Liver (tissue), 9 donors: ENCODE results near the gene WWOX. TPM values are rescaled to one million over a fixed set of nuclear protein-coding genes. Genes with fewer than 3 reads are reported as not detected.

Source experiments
- DNase-seq: peaks from one replicate; pipeline ENCODE4 v3.0.0-alpha.2; 2017; ENCODE audit warnings: low spot score
- H3K27ac ChIP-seq, 2 donors: one replicate each; pipeline ENCODE4 v1.7.0; 2013; ENCODE audit warnings: inconsistent platforms in 2 of 2, low read length in 2 of 2, control low read depth in 1 of 2, low read depth in 1 of 2, mild to moderate bottlenecking in 1 of 2
- H3K27me3 ChIP-seq, 4 donors: one replicate each; pipeline versions ENCODE4 v1.6.1 to v1.7.0; 2013; ENCODE audit warnings: low read length in 3 of 4, inconsistent platforms in 1 of 4, mild to moderate bottlenecking in 1 of 4, moderate library complexity in 1 of 4; ENCODE audit not compliant: control insufficient read depth in 4 of 4, insufficient read depth in 4 of 4
- H3K36me3 ChIP-seq, 4 donors: one replicate each; pipeline versions ENCODE4 v1.6.1 to v1.7.0; 2013; ENCODE audit warnings: low read length in 3 of 4, mild to moderate bottlenecking in 3 of 4, low read depth in 1 of 4, moderate library complexity in 1 of 4; ENCODE audit not compliant: control insufficient read depth in 4 of 4, insufficient read depth in 3 of 4
- H3K4me1 ChIP-seq, 4 donors: one replicate each; pipeline versions ENCODE4 v1.6.1 to v1.7.0; 2013; ENCODE audit warnings: low read length in 3 of 4, mild to moderate bottlenecking in 3 of 4, moderate library complexity in 1 of 4; ENCODE audit not compliant: control insufficient read depth in 4 of 4, insufficient read depth in 4 of 4
- H3K4me3 ChIP-seq, 3 donors: one replicate each; pipeline versions ENCODE4 v1.6.1 to v1.7.0; 2013; ENCODE audit warnings: low read length in 3 of 3, control low read depth in 1 of 3, low read depth in 1 of 3, mild to moderate bottlenecking in 1 of 3
- H3K9ac ChIP-seq, 2 donors: one replicate each; pipeline ENCODE4 v1.7.0; 2013; ENCODE audit warnings: low read length in 2 of 2, mild to moderate bottlenecking in 2 of 2, moderate library complexity in 2 of 2, control low read depth in 1 of 2, low read depth in 1 of 2
- H3K9me3 ChIP-seq, 4 donors: one replicate each; pipeline versions ENCODE4 v1.6.1 to v1.7.0; 2013; ENCODE audit warnings: low read length in 3 of 4; ENCODE audit not compliant: control insufficient read depth in 4 of 4
- EGR1 ChIP-seq, 2 donors: IDR thresholded peaks; 2 replicates each; pipeline ENCODE4 v1.6.1; 2016 to 2018; ENCODE audit warnings: antibody characterized with exemption in 2 of 2, low read depth in 2 of 2
- FOXA1 ChIP-seq: IDR thresholded peaks from 2 replicates; pipeline ENCODE4 v1.6.1; 2016; ENCODE audit warnings: antibody characterized with exemption
- FOXA2 ChIP-seq: IDR thresholded peaks from 2 replicates; pipeline ENCODE4 v1.6.1; 2016; ENCODE audit warnings: antibody characterized with exemption
- GABPA ChIP-seq, 2 donors: IDR thresholded peaks in 1 of 2; conservative IDR thresholded peaks in 1 of 2; 2 replicates each; pipeline ENCODE4 v1.6.1; 2016; ENCODE audit warnings: antibody characterized with exemption in 2 of 2, mild to moderate bottlenecking in 1 of 2, moderate library complexity in 1 of 2
- HNF4A ChIP-seq, 2 donors: conservative IDR thresholded peaks; 2 replicates each; pipeline ENCODE4 v1.6.1; 2016; ENCODE audit warnings: antibody characterized with exemption in 2 of 2, mild to moderate bottlenecking in 2 of 2
- HNF4G ChIP-seq: IDR thresholded peaks from 2 replicates; pipeline ENCODE4 v1.6.1; 2016; ENCODE audit warnings: antibody characterized with exemption
- JUND ChIP-seq, 2 donors: IDR thresholded peaks; 2 replicates each; pipeline ENCODE4 v1.6.1; 2016; ENCODE audit warnings: antibody characterized with exemption in 2 of 2
- NR2F2 ChIP-seq: IDR thresholded peaks from 2 replicates; pipeline ENCODE4 v1.6.1; 2016; ENCODE audit warnings: antibody characterized with exemption
- RAD21 ChIP-seq, 2 donors: IDR thresholded peaks; 2 replicates each; pipeline ENCODE4 v1.6.1; 2016; ENCODE audit warnings: antibody characterized with exemption in 2 of 2, mild to moderate bottlenecking in 2 of 2
- REST ChIP-seq: IDR thresholded peaks from 2 replicates; pipeline ENCODE4 v1.6.1; 2016; ENCODE audit warnings: antibody characterized with exemption, mild to moderate bottlenecking
- RXRA ChIP-seq, 2 donors: IDR thresholded peaks; 2 replicates each; pipeline ENCODE4 v1.6.1; 2017 to 2018; ENCODE audit warnings: antibody characterized with exemption in 2 of 2, mild to moderate bottlenecking in 1 of 2
- SP1 ChIP-seq: IDR thresholded peaks from 2 replicates; pipeline ENCODE4 v1.6.1; 2018; ENCODE audit warnings: antibody characterized with exemption, mild to moderate bottlenecking
- TAF1 ChIP-seq: conservative IDR thresholded peaks from 2 replicates; pipeline ENCODE4 v1.6.1; 2016; ENCODE audit warnings: antibody characterized with exemption, mild to moderate bottlenecking
- YY1 ChIP-seq: IDR thresholded peaks from 2 replicates; pipeline ENCODE4 v1.6.1; 2016; ENCODE audit warnings: antibody characterized with exemption, mild to moderate bottlenecking
- WGBS: extraction: QIAGEN DNeasy Blood & Tissue Kit; methylation state at CpG from one replicate; pipeline ENCODE4 v1.1.7; 2013; 5-methylcytosine and 5-hydroxymethylcytosine counted together
- polyA plus RNA-seq, 2 donors: library from polyadenylated mRNA; stranded (reverse) in 1 of 2; unstranded in 1 of 2; fragments of 200-250 nt in 1 of 2; fragments of >200 nt in 1 of 2; fragmentation: Nextera tagmentation in 1 of 2; extraction: Ambion mirVana in 1 of 2; gene quantifications; one replicate each; pipeline versions ENCODE4 v1.2.1 to v1.2.3, GENCODE V29; 2013 to 2015
- total RNA-seq, 2 donors: library from RNA; depleted of rRNA; stranded (reverse); fragments of >200 nt; gene quantifications; one replicate each; pipeline ENCODE4 v1.2.3, GENCODE V29; 2014
- TF ChIP-seq, protein P1 (sequence below): fragments of 150-350 bp; IDR thresholded peaks from 2 replicates; pipeline ENCODE4 v1.5.1; 2017; ENCODE audit warnings: improper control_type of control experiment, low read depth, low read length; ENCODE audit not compliant: missing input control
- TF ChIP-seq, protein P2 (sequence below): IDR thresholded peaks from 2 replicates; pipeline ENCODE4 v1.6.1; 2016; ENCODE audit warnings: antibody characterized with exemption
- donor health status: healthy.
- donor health status: healthy.
- donor health status: healthy.
- donor health status: healthy.
- donor health status: healthy.

WWOX gene
- total and polyA plus RNA-seq, 4 donors = 9.8 to 46.0 (median 15.3) TPM

GRCh38 chr16:78290395-78290794 lies 190.9 kb downstream of the WWOX start:
- Histone ChIP-seq H3K9ac (no peak overlapping the region), H3K27me3 (no peaks in the 10 kb centered on the region), H3K9me3 (no peaks in the 10 kb centered on the region), H3K27ac (peak overlapping the region in 1 of 2 donors; percentile 25), H3K4me1 (peaks cover 0 to 30% (median 18%) of the 10 kb centered on the region in 4 donors), H3K36me3 (no peaks in the 10 kb centered on the region), H3K4me3 (no peak overlapping the region)
- no peak for TF ChIP-seq HNF4A (conservative IDR thresholded peaks at IDR 0.05)
- TF ChIP-seq EGR1 (IDR thresholded peaks at IDR 0.05; ENCODE audit: low read depth in 2 of 2) = no peak
- no peak for TF ChIP-seq YY1
- no peak for TF ChIP-seq RAD21 (IDR thresholded peaks at IDR 0.05)
- TF ChIP-seq GABPA (IDR thresholded peaks at IDR 0.05 in 1 of 2, conservative IDR thresholded peaks at IDR 0.05 in 1 of 2) = no peak
- TF ChIP-seq, protein P1, sequence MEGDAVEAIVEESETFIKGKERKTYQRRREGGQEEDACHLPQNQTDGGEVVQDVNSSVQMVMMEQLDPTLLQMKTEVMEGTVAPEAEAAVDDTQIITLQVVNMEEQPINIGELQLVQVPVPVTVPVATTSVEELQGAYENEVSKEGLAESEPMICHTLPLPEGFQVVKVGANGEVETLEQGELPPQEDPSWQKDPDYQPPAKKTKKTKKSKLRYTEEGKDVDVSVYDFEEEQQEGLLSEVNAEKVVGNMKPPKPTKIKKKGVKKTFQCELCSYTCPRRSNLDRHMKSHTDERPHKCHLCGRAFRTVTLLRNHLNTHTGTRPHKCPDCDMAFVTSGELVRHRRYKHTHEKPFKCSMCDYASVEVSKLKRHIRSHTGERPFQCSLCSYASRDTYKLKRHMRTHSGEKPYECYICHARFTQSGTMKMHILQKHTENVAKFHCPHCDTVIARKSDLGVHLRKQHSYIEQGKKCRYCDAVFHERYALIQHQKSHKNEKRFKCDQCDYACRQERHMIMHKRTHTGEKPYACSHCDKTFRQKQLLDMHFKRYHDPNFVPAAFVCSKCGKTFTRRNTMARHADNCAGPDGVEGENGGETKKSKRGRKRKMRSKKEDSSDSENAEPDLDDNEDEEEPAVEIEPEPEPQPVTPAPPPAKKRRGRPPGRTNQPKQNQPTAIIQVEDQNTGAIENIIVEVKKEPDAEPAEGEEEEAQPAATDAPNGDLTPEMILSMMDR = no peak
- TF ChIP-seq REST = no peak
- TF ChIP-seq SP1 = no peak
- no peak for TF ChIP-seq HNF4G
- TF ChIP-seq TAF1 = no peak
- TF ChIP-seq FOXA1 = no peak
- TF ChIP-seq NR2F2 = no peak
- TF ChIP-seq JUND (IDR thresholded peaks at IDR 0.05) = no peak
- WGBS = 82% methylated on average over 6 of the region's 6 CpGs
- DNase-seq = no peak

GRCh38 chr16:78290872-78291591 lies 191.6 kb downstream of the WWOX start:
- no peaks in the 10 kb centered on the region for H3K27me3 ChIP-seq
- H3K9ac ChIP-seq = no peak overlapping the region
- no peaks in the 10 kb centered on the region for H3K9me3 ChIP-seq
- H3K27ac ChIP-seq = no peak overlapping the region
- H3K4me1 ChIP-seq = peaks cover 0 to 25% (median 18%) of the 10 kb centered on the region in 4 donors
- no peaks in the 10 kb centered on the region for H3K36me3 ChIP-seq
- WGBS = 83% methylated on average over 12 of the region's 12 CpGs
- H3K4me3 ChIP-seq = no peak overlapping the region
- DNase-seq = no peak
- TF ChIP-seq HNF4A (conservative IDR thresholded peaks at IDR 0.05) (no peak), REST (no peak), FOXA2 (no peak), NR2F2 (no peak), JUND (IDR thresholded peaks at IDR 0.05) (no peak), RXRA (IDR thresholded peaks at IDR 0.05) (no peak), FOXA1 (no peak), EGR1 (IDR thresholded peaks at IDR 0.05; ENCODE audit: low read depth in 2 of 2) (no peak), TAF1 (no peak), RAD21 (IDR thresholded peaks at IDR 0.05) (no peak), YY1 (no peak), GABPA (IDR thresholded peaks at IDR 0.05 in 1 of 2, conservative IDR thresholded peaks at IDR 0.05 in 1 of 2) (no peak), SP1 (no peak)
- TF ChIP-seq, protein P1 = no peak
- TF ChIP-seq, protein P2, sequence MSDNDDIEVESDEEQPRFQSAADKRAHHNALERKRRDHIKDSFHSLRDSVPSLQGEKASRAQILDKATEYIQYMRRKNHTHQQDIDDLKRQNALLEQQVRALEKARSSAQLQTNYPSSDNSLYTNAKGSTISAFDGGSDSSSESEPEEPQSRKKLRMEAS = no peak
